ENCODE measurements around the gene NGDN.

Gene NGDN

DNA sequence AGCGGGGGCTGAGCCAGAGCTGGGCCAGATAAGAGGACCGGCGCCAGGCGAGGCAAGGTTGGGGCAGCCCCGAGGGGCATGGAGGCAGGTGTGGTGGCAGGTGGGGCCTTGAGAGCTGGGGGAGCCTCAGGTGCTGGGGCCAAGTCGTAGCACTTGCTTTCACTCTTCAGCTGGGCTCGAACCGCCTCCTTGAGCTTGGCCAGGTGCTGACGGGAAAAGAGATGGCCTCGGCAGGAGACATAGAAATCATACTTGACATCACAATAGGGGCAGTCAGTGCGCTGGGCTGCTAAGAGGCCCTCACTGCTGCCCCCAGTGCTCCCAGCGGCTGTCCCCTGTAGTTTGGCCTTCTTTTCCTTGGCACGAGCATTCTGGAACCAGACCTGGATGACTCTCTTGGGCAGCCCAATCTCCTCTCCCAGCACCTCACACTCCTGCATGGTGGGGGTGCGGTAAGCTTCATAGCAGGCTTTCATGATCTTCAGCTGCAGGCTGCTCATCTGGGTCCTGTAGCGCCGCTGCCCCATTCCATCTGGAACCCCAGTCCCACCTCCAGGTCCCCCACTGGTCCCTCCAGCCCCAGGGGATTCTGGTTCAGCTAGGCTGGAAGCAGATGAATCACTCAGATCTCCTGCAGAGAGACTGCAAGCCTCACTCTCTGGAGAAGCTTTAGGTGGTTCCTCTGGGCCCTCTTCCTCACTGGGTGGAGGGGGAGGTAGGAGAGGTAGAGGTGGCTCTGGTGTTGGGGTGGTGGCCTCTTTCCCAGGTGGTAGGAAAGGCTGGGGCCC, 53.9 kb downstream of the NGDN start:
- TF ChIP-seq JUND (IDR thresholded peaks at IDR 0.05; ENCODE audit: low read depth): no peak
- DNase-seq (ENCODE audit: low read depth in 1 of 2, low spot score in 1 of 2): no peak
- in situ Hi-C loops (cut with HindIII; ENCODE audit: low pct_unique_long_range_greater_than_20kb, low sequenced_read_pairs): no loop called here

DNA sequence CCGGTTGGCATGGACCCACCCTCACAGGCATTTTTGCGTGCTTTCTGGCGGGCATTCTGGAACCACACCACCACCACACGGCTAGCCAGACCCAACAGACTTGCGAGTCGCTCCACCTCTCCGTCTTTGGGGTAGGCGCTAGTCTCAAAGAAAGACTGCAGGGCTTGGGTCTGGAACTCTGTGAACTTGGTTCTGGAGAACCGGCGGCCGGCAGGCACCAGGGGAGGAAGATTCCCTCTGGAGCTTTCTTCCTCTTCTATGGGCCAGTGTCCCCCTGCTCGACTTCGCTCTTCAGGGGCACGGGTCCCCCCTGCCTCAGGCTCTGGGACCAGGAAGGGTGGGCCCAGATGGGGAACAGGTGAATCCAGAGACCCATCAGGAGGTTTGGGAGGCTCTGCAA, 55.5 kb downstream of the NGDN start:
- DNase-seq (ENCODE audit: low read depth in 1 of 2, low spot score in 1 of 2): no peak
- TF ChIP-seq JUND (IDR thresholded peaks at IDR 0.05; ENCODE audit: low read depth): no peak
- in situ Hi-C loops (cut with HindIII; ENCODE audit: low pct_unique_long_range_greater_than_20kb, low sequenced_read_pairs): no loop called here

DNA sequence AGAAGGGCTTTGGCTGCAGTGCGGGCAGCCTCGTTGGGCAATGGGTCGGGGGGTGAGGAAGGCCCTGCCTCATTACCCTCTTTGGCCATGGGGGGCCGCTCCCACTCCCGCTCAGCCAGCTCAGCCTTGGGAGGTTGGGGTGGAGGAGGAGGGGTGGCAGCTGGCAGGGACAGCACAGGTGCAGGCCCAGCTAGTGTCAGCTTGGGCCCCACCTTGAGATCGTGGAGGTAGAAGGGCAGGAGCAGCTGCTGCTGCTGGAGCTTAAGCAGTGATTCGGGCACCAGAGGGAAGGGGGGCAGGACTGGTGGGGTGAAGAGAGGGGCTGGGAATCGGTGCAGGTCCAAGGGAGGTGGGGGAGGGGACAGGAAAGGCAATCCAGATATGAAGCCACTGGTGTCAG, 56.1 kb downstream of the NGDN start:
- in situ Hi-C loops (cut with HindIII; ENCODE audit: low pct_unique_long_range_greater_than_20kb, low sequenced_read_pairs): no loop called here
- DNase-seq (ENCODE audit: low read depth in 1 of 2, low spot score in 1 of 2): no peak
- TF ChIP-seq JUND (IDR thresholded peaks at IDR 0.05; ENCODE audit: low read depth): no peak
